Naive thymus-derived CD4-positive, alpha-beta T cell (primary cell): ENCODE results near the gene MYO9B. TPM values are rescaled to one million over a fixed set of nuclear protein-coding genes. Genes with fewer than 3 reads are reported as not detected.

Experiments used
- ATAC-seq: fragments of 150-1000 bp; cut with Tn5 transposase; 2 replicates; pipeline ENCODE4 v1.10.0; 2021; ENCODE audit warnings: mild to moderate bottlenecking, moderate library complexity
- CTCF ChIA-PET: fragments of 350-600 bp; sonication (Branson Sonifier 250); formaldehyde crosslinking; loops from one replicate; lab custom pipeline; 2021; ENCODE audit warnings: antibody characterized with exemption; lab: Charles Lee
- POLR2A ChIA-PET: fragments of 350-600 bp; sonication (Branson Sonifier 250); formaldehyde crosslinking; loops from one replicate; lab custom pipeline; 2021; ENCODE audit warnings: antibody characterized with exemption, inconsistent platforms; lab: Charles Lee
- DNase-seq, 9 donors: peaks; one replicate each; pipeline versions ENCODE4 v3.0.0 to v3.0.0-alpha.2; 2020 to 2022; ENCODE audit warnings: mixed read lengths in 1 of 9
- H3K27ac ChIP-seq: one replicate; pipeline ENCODE4 v1.7.0; 2013; ENCODE audit warnings: mild to moderate bottlenecking, low read depth, low read length, moderate library complexity
- H3K27me3 ChIP-seq, 2 donors: one replicate each; pipeline ENCODE4 v1.7.0; 2013; ENCODE audit warnings: low read length in 2 of 2, mild to moderate bottlenecking in 2 of 2, moderate library complexity in 2 of 2; ENCODE audit not compliant: control insufficient read depth in 2 of 2, insufficient read depth in 2 of 2
- H3K36me3 ChIP-seq, 3 experiments: 1 replicate in 2 of 3; 2 replicates in 1 of 3; pipeline ENCODE4 v1.7.0; 2013; ENCODE audit warnings: low read length in 3 of 3, mild to moderate bottlenecking in 3 of 3, moderate library complexity in 1 of 3; ENCODE audit not compliant: insufficient read depth in 3 of 3, control insufficient read depth in 2 of 3
- H3K4me1 ChIP-seq, 2 donors: one replicate each; pipeline ENCODE4 v1.7.0; 2013; ENCODE audit warnings: low read length in 2 of 2, mild to moderate bottlenecking in 2 of 2, moderate library complexity in 1 of 2; ENCODE audit not compliant: control insufficient read depth in 2 of 2, insufficient read depth in 2 of 2
- H3K4me3 ChIP-seq: 2 replicates; pipeline ENCODE4 v1.7.0; 2013; ENCODE audit warnings: mild to moderate bottlenecking, low read length
- H3K9me3 ChIP-seq, 3 experiments: 1 replicate in 2 of 3; 2 replicates in 1 of 3; pipeline ENCODE4 v1.7.0; 2013; ENCODE audit warnings: low read length in 3 of 3; ENCODE audit not compliant: control insufficient read depth in 2 of 3
- H3K27ac Mint-ChIP-seq, 9 donors: one replicate each; pipeline ENCODE4 v1.8.0; 2020 to 2022; ENCODE audit warnings: mixed read lengths in 9 of 9, mild to moderate bottlenecking in 8 of 9, moderate library complexity in 5 of 9, inconsistent platforms in 2 of 9
- H3K27me3 Mint-ChIP-seq, 5 donors: one replicate each; pipeline ENCODE4 v1.8.0; 2021 to 2022; ENCODE audit warnings: mixed read lengths in 5 of 5, mild to moderate bottlenecking in 1 of 5
- H3K36me3 Mint-ChIP-seq, 5 donors: one replicate each; pipeline ENCODE4 v1.8.0; 2020 to 2022; ENCODE audit warnings: mixed read lengths in 5 of 5, mild to moderate bottlenecking in 3 of 5, inconsistent platforms in 1 of 5
- H3K4me1 Mint-ChIP-seq, 7 donors: one replicate each; pipeline ENCODE4 v1.8.0; 2020 to 2022; ENCODE audit warnings: mixed read lengths in 7 of 7, mild to moderate bottlenecking in 3 of 7, inconsistent platforms in 1 of 7
- H3K4me3 Mint-ChIP-seq, 10 donors: one replicate each; pipeline ENCODE4 v1.8.0; 2020 to 2022; ENCODE audit warnings: mild to moderate bottlenecking in 10 of 10, mixed read lengths in 10 of 10, moderate library complexity in 6 of 10, inconsistent platforms in 2 of 10
- H3K9me3 Mint-ChIP-seq, 11 donors: one replicate each; pipeline ENCODE4 v1.8.0; 2020 to 2022; ENCODE audit warnings: mixed read lengths in 11 of 11, mild to moderate bottlenecking in 4 of 11, inconsistent platforms in 1 of 11, moderate library complexity in 1 of 11
- intact Hi-C, 2 donors: fragments of 100-400 bp; cut with micrococcal nuclease; formaldehyde crosslinking; loops; one replicate each; pipeline ENCODE4 v1.15.1; 2023
- polyA plus RNA-seq, 2 donors: library from polyadenylated mRNA; unstranded; fragments of 300-500 nt; fragmentation: Illumina TruSeq; gene quantifications; one replicate each; pipeline ENCODE4 v1.2.3, GENCODE V29; 2021
- total RNA-seq, 6 experiments: library from RNA in 5 of 6; stranded (reverse) in 5 of 6; gene quantifications; 1 replicate in 5 of 6; 2 replicates in 1 of 6; pipeline ENCODE4 v1.2.3 and lab custom pipeline; 2021 to 2026

The MYO9B gene
- total and polyA plus RNA-seq, 7 experiments from 2014 or later: 5.6 to 297 (median 165) TPM

DNA sequence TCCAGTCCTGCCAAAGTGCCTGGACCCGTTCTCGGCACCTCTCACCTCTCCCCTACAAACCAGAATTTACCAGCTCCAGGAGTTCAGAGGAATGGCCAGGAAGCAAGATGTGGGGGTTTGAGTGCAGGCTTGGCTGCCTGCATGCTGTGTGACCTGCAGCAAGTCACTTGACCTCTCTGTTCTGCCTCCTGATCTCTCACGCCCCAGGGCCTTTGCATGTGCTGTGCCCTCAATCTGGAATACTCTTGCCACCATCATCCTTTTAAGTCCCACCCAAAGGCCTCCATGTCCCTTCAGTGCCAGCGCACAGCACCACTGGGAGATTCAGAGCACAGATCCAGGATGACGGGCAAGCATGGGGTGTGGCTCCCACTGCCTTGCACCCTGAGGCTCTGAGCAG lies 43.4 kb downstream of the MYO9B start:
- Histone ChIP-seq H3K27me3 (no peaks in the 10 kb centered on the region), H3K27ac (no peak overlapping the region), H3K36me3 (peaks cover 0 to 29% (median 0%) of the 10 kb centered on the region in 3 experiments), H3K4me1 (peaks cover 6 to 10% of the 10 kb centered on the region in 2 donors), H3K9me3 (peaks cover 0 to 9% (median 0%) of the 10 kb centered on the region in 3 experiments), H3K4me3 (no peak overlapping the region)
- peaks cover 0 to 35% (median 22%) of the 10 kb centered on the region in 5 donors for H3K36me3 Mint-ChIP-seq
- ATAC-seq (no peak), DNase-seq (no peak)
- no peak overlapping the region for H3K4me3 Mint-ChIP-seq
- H3K9me3 Mint-ChIP-seq: peaks cover 0 to 11% (median 0%) of the 10 kb centered on the region in 11 donors
- no peaks in the 10 kb centered on the region for H3K27me3 Mint-ChIP-seq
- POLR2A ChIA-PET: no interaction called here
- intact Hi-C loops: no loop called here
- CTCF ChIA-PET: no interaction called here
- peak overlapping the region in 3 of 9 donors; percentile 17 to 43 (median 41) for H3K27ac Mint-ChIP-seq
- H3K4me1 Mint-ChIP-seq: peaks cover 0 to 45% (median 18%) of the 10 kb centered on the region in 7 donors

GRCh38 chr19:17121736-17122293 lies 46.2 kb downstream of the MYO9B start:
- H3K27me3 Mint-ChIP-seq: no peaks in the 10 kb centered on the region
- peak overlapping the region; percentile 18 to 98 (median 70) for H3K27ac Mint-ChIP-seq
- ATAC-seq (no peak), DNase-seq (no peak)
- H3K4me3 Mint-ChIP-seq: no peak overlapping the region
- Histone ChIP-seq H3K9me3 (peaks cover 0 to 9% (median 0%) of the 10 kb centered on the region in 3 experiments), H3K27me3 (no peaks in the 10 kb centered on the region), H3K36me3 (peaks cover 0 to 14% (median 0%) of the 10 kb centered on the region in 3 experiments), H3K4me1 (peaks cover 28 to 33% of the 10 kb centered on the region in 2 donors), H3K27ac (no peak overlapping the region), H3K4me3 (no peak overlapping the region)
- peaks cover 0 to 11% (median 0%) of the 10 kb centered on the region in 11 donors for H3K9me3 Mint-ChIP-seq
- peaks cover 18 to 63% (median 40%) of the 10 kb centered on the region in 7 donors for H3K4me1 Mint-ChIP-seq
- intact Hi-C loops: no loop called here
- POLR2A ChIA-PET: interaction anchor here (1.0 to 1.4 kb wide), 3 partner anchors 10 to 93 kb away, joined by 3 read pairs; partner anchors contain the start of gene USE1
- CTCF ChIA-PET: interaction anchor here (0.7 to 0.9 kb wide), 2 partner anchors 15 to 816 kb away, joined by 3 read pairs; no protein-coding TSS in a partner anchor
- H3K36me3 Mint-ChIP-seq: peaks cover 0 to 25% (median 19%) of the 10 kb centered on the region in 5 donors

DNA sequence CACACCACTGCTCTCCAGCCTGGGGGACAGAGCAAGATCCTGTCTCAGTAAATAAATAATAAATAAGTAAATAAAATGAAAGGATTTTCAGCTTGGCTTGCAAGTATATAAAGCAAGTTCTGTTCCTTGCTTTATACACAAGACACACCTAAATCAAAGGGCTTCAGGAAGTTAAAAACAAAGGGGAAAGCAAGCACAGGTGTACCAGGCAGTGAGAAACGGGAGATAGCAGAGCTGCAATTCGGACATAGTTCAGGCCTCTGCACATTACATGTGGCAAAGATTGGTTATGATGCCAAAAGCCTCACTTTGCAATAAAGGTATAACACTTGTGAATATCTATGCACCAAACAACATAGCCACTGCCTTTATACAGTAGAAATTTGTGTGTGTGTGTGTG lies 47.5 kb downstream of the MYO9B start:
- Histone ChIP-seq H3K4me1 (peaks cover 33 to 38% of the 10 kb centered on the region in 2 donors), H3K27ac (no peak overlapping the region)

GRCh38 chr19:17124025-17124424 lies 48.4 kb downstream of the MYO9B start:
- intact Hi-C loops: loop anchor here in 1 of 2 donors (2.0 kb wide), 3 partner anchors 15 to 111 kb away; no protein-coding TSS in a partner anchor
- ATAC-seq: no peak
- peak overlapping the region; percentile 90 to 100 (median 99) for H3K27ac Mint-ChIP-seq
- peaks cover 0 to 11% (median 0%) of the 10 kb centered on the region in 11 donors for H3K9me3 Mint-ChIP-seq
- peaks cover 0 to 10% (median 0%) of the 10 kb centered on the region in 3 experiments for H3K36me3 ChIP-seq
- peaks cover 18 to 74% (median 50%) of the 10 kb centered on the region in 7 donors for H3K4me1 Mint-ChIP-seq
- peaks cover 33 to 41% of the 10 kb centered on the region in 2 donors for H3K4me1 ChIP-seq
- H3K27ac ChIP-seq: peak overlapping the region; percentile 95
- CTCF ChIA-PET: no interaction called here
- POLR2A ChIA-PET: interaction anchor here (0.6 to 3.4 kb wide), 6 partner anchors 13 to 222 kb away, joined by 4 to 56 read pairs (median 9); partner anchors contain the start of genes HAUS8, MYO9B and USE1
- DNase-seq: no peak
- H3K9me3 ChIP-seq: peaks cover 0 to 9% (median 0%) of the 10 kb centered on the region in 3 experiments
- peaks cover 0 to 24% (median 19%) of the 10 kb centered on the region in 5 donors for H3K36me3 Mint-ChIP-seq
- no peak overlapping the region for H3K4me3 ChIP-seq
- no peaks in the 10 kb centered on the region for H3K27me3 ChIP-seq
- H3K27me3 Mint-ChIP-seq: no peaks in the 10 kb centered on the region
- peak overlapping the region in 8 of 10 donors; percentile 23 to 83 (median 46) for H3K4me3 Mint-ChIP-seq

More for the DNA sequence above, 47.5 kb downstream of the MYO9B start:
- Mint-ChIP-seq H3K36me3 (peaks cover 0 to 25% (median 19%) of the 10 kb centered on the region in 5 donors), H3K27me3 (no peaks in the 10 kb centered on the region), H3K4me3 (no peak overlapping the region), H3K9me3 (peaks cover 0 to 11% (median 0%) of the 10 kb centered on the region in 11 donors), H3K27ac (peak overlapping the region in 6 of 9 donors; percentile 31 to 100 (median 83)), H3K4me1 (peaks cover 18 to 74% (median 48%) of the 10 kb centered on the region in 7 donors)
- DNase-seq (no peak), ATAC-seq (no peak)
- CTCF ChIA-PET: no interaction called here
- peaks cover 0 to 14% (median 0%) of the 10 kb centered on the region in 3 experiments for H3K36me3 ChIP-seq
- no peak overlapping the region for H3K4me3 ChIP-seq
- H3K9me3 ChIP-seq: peaks cover 0 to 9% (median 0%) of the 10 kb centered on the region in 3 experiments
- no peaks in the 10 kb centered on the region for H3K27me3 ChIP-seq
- POLR2A ChIA-PET: interaction anchor here (0.6 to 3.4 kb wide), 7 partner anchors 18 to 223 kb away, joined by 3 to 21 read pairs (median 4); partner anchors contain the start of genes MYO9B and USE1
- intact Hi-C loops: no loop called here

DNA sequence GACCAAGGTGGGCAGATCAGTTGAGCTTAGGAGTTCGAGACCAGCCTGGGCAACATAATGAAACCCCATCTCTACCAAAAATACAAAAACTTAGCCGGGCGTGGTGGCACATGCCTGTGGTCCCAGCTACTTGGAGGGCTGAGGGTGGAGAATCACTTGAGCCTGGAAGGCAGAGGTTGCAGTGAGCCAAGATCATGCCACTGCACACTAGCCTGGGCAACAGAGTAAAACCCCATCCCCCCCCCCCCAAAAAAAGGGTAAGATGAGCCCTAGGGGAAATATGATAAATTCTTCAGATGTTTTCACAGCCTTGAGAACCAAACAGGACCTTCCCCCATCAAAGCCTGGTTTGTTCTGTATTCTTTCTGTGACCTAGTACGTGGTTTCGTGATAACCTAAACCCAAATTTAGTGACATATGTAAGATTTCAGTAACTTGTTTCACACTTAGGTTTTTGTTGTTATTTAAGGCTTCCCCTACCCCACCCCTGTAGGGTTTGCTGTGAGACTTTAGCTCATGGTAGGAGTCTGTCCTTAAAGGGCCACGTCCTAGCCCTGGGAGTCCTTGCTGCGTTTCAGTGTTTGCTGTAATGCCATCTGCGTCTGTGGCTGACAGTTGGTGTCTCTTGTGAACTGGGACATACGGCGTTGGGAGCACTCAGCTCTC lies 49.6 kb downstream of the MYO9B start:
- DNase-seq (peak in 6 of 9 donors; percentile 15 to 83 (median 78)), ATAC-seq (peak; percentile 80)
- Histone ChIP-seq H3K9me3 (peaks cover 0 to 9% (median 0%) of the 10 kb centered on the region in 3 experiments), H3K36me3 (peaks cover 0 to 7% (median 0%) of the 10 kb centered on the region in 3 experiments), H3K27ac (peak overlapping the region; percentile 95), H3K4me1 (peaks cover 33 to 41% of the 10 kb centered on the region in 2 donors), H3K27me3 (no peaks in the 10 kb centered on the region), H3K4me3 (peak overlapping the region; percentile 71)
- peaks cover 0 to 22% (median 17%) of the 10 kb centered on the region in 5 donors for H3K36me3 Mint-ChIP-seq
- H3K4me3 Mint-ChIP-seq: peak overlapping the region; percentile 81 to 95 (median 86)
- intact Hi-C loops: loop anchor here (1.0 to 5.0 kb wide), 8 partner anchors 10 to 110 kb away; partner anchors contain the start of genes HAUS8 (in 1 of the 2) and MYO9B (in 1 of the 2)
- H3K9me3 Mint-ChIP-seq: peaks cover 0 to 11% (median 0%) of the 10 kb centered on the region in 11 donors
- H3K27me3 Mint-ChIP-seq: no peaks in the 10 kb centered on the region
- CTCF ChIA-PET: interaction anchor here (0.5 to 2.1 kb wide), 9 partner anchors 10 to 580 kb away, joined by 3 to 9 read pairs (median 3); no protein-coding TSS in a partner anchor
- H3K27ac Mint-ChIP-seq: peak overlapping the region; percentile 90 to 100 (median 99)
- POLR2A ChIA-PET: interaction anchor here (0.6 to 3.4 kb wide), 24 partner anchors 8 to 1432 kb away, joined by 3 to 56 read pairs (median 4); partner anchors contain the start of genes BABAM1, HAUS8, KXD1 and MYO9B
- peaks cover 18 to 69% (median 51%) of the 10 kb centered on the region in 7 donors for H3K4me1 Mint-ChIP-seq
